Trophoblast cell (in vitro differentiated cells and primary cell): Measurements from ENCODE around the gene DNAH1.
A peak's percentile ranks its signal among the peaks of the same experiment; 100 is the strongest.

Experiments used
- DNase-seq, 2 donors: peaks; one replicate each; pipeline ENCODE4 v3.0.0-alpha.2; 2016
- H2AFZ ChIP-seq: 2 replicates; pipeline ENCODE4 v1.6.1; 2013; ENCODE audit warnings: low read length, moderate library complexity, mild to moderate bottlenecking; ENCODE audit not compliant: insufficient read depth, poor library complexity
- H2AK5ac ChIP-seq: 2 replicates; pipeline ENCODE4 v1.6.1; 2013; ENCODE audit warnings: mild to moderate bottlenecking, low read length
- H2BK120ac ChIP-seq: 2 replicates; pipeline ENCODE4 v1.6.1; 2013; ENCODE audit warnings: low read length, mild to moderate bottlenecking, moderate library complexity; ENCODE audit not compliant: insufficient read depth, poor library complexity
- H2BK12ac ChIP-seq: 2 replicates; pipeline ENCODE4 v1.6.1; 2013; ENCODE audit warnings: mild to moderate bottlenecking, low read length, moderate library complexity
- H2BK5ac ChIP-seq: 2 replicates; pipeline ENCODE4 v1.6.1; 2013; ENCODE audit warnings: low read length, low read depth, moderate library complexity, mild to moderate bottlenecking; ENCODE audit not compliant: poor library complexity
- H3K14ac ChIP-seq: 2 replicates; pipeline ENCODE4 v1.6.1; 2013; ENCODE audit warnings: mild to moderate bottlenecking, low read length
- H3K18ac ChIP-seq: 2 replicates; pipeline ENCODE4 v1.6.1; 2013; ENCODE audit warnings: mild to moderate bottlenecking, low read length
- H3K23ac ChIP-seq: 2 replicates; pipeline ENCODE4 v1.6.1; 2013; ENCODE audit warnings: low read length
- H3K27ac ChIP-seq: 2 replicates; pipeline ENCODE4 v1.5.1; 2013; ENCODE audit warnings: low read depth, mild to moderate bottlenecking, inconsistent platforms, low read length, moderate library complexity
- H3K27me3 ChIP-seq: 2 replicates; pipeline ENCODE4 v1.6.1; 2013; ENCODE audit warnings: inconsistent platforms, mild to moderate bottlenecking, low read length, moderate library complexity; ENCODE audit not compliant: insufficient read depth
- H3K36me3 ChIP-seq, 2 experiments: 1 replicate in 1 of 2; 2 replicates in 1 of 2; pipeline ENCODE4 v1.6.1; 2013; ENCODE audit warnings: low read length in 2 of 2, mild to moderate bottlenecking in 2 of 2, moderate library complexity in 1 of 2; ENCODE audit not compliant: insufficient read depth in 2 of 2, control insufficient read depth in 1 of 2
- H3K4ac ChIP-seq: 2 replicates; pipeline ENCODE4 v1.6.1; 2013; ENCODE audit warnings: low read depth, mild to moderate bottlenecking, low read length, moderate library complexity
- H3K4me1 ChIP-seq, 2 experiments: 1 replicate in 1 of 2; 2 replicates in 1 of 2; pipeline ENCODE4 v1.6.1; 2013; ENCODE audit warnings: low read length in 2 of 2, mild to moderate bottlenecking in 2 of 2, moderate library complexity in 1 of 2; ENCODE audit not compliant: insufficient read depth in 2 of 2, control insufficient read depth in 1 of 2
- H3K4me2 ChIP-seq: 2 replicates; pipeline ENCODE4 v1.6.1; 2013; ENCODE audit warnings: inconsistent platforms, mild to moderate bottlenecking, low read length, moderate library complexity
- H3K4me3 ChIP-seq: 2 replicates; pipeline ENCODE4 v1.5.1; 2013; ENCODE audit warnings: mild to moderate bottlenecking, low read depth, low read length, inconsistent platforms
- H3K79me1 ChIP-seq: one replicate; pipeline ENCODE4 v1.6.1; 2013; ENCODE audit warnings: low read length
- H3K79me2 ChIP-seq: 2 replicates; pipeline ENCODE4 v1.6.1; 2013; ENCODE audit warnings: low read length, mild to moderate bottlenecking; ENCODE audit not compliant: control insufficient read depth, insufficient read depth, poor library complexity
- H3K9ac ChIP-seq: 2 replicates; pipeline ENCODE4 v1.6.1; 2013; ENCODE audit warnings: mild to moderate bottlenecking, low read length
- H3K9me3 ChIP-seq: 2 replicates; pipeline ENCODE4 v1.6.1; 2013; ENCODE audit warnings: low read depth, mild to moderate bottlenecking, control low read depth, inconsistent platforms, low read length; ENCODE audit not compliant: insufficient read depth
- H4K12ac ChIP-seq: 2 replicates; pipeline ENCODE4 v1.6.1; 2013; ENCODE audit warnings: low read depth, mild to moderate bottlenecking, low read length, moderate library complexity
- H4K8ac ChIP-seq: 2 replicates; pipeline ENCODE4 v1.6.1; 2013; ENCODE audit warnings: low read depth, mild to moderate bottlenecking, low read length, moderate library complexity
- H4K91ac ChIP-seq: one replicate; pipeline ENCODE4 v1.6.1; 2013; ENCODE audit warnings: low read depth, mild to moderate bottlenecking, low read length, moderate library complexity
- WGBS: extraction: QIAGEN DNeasy Blood & Tissue Kit; methylation state at CpG from one replicate; pipeline ENCODE4 v1.1.7; 2013; ENCODE audit warnings: missing lambda C conversion rate; ENCODE audit not compliant: insufficient read length, insufficient coverage; ENCODE audit errors: extremely low coverage; 5-methylcytosine and 5-hydroxymethylcytosine counted together

Gene DNAH1

DNA sequence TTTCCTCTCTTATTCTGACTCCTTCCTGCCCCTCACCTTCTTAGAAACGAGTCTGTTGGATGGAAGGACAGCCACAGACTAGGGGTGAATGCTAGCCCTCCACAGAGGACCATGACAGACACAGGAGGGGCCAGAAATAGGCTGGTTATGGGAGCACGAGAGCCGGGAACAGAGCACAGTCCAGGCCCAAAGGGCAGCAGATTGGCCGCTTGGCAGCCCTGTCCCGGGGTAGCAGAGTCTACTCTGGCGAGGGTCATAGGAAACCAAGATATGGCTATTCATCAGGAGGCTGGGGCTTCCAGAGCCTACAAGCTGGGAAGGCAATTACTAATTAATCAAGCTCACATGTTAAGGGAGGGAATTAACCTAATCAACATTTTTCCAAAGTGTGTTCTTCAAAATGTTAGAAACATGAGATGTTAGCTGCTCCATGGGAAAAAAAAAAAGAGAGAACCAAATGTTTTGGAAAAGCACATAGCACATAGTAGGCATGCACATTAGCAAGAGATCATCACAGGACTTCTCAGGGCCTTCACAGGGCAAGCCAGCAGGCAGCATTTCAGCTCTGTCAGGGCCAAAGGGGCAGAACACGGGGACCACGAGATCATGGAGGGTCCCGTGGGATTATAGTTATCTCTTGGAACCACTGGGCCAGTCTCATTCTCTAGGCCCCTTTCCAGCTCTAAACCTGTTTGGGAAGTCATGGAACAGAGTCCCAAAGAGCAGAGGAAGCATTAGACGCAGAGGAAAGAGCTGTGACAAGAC lies 115.5 kb downstream of the DNAH1 start:
- Histone ChIP-seq H4K91ac (no peak overlapping the region), H3K27me3 (no peaks in the 10 kb centered on the region), H3K4ac (no peak overlapping the region), H3K4me1 (peaks cover 0 to 2% of the 10 kb centered on the region in 2 experiments), H3K27ac (no peak overlapping the region), H3K14ac (no peak overlapping the region), H4K8ac (no peak overlapping the region), H3K23ac (no peak overlapping the region), H3K36me3 (no peaks in the 10 kb centered on the region), H3K9me3 (no peaks in the 10 kb centered on the region), H3K4me3 (no peak overlapping the region), H3K9ac (no peak overlapping the region), H3K79me1 (no peaks in the 10 kb centered on the region), H2BK12ac (no peak overlapping the region), H2BK120ac (no peak overlapping the region), H3K79me2 (no peaks in the 10 kb centered on the region), H2AK5ac (no peak overlapping the region), H2AFZ (no peak overlapping the region), H3K18ac (no peak overlapping the region), H4K12ac (no peak overlapping the region), H2BK5ac (no peak overlapping the region), H3K4me2 (no peak overlapping the region)
- DNase-seq = no peak
- no CpG with 5 or more reads among the region's 10 CpGs for WGBS

DNA sequence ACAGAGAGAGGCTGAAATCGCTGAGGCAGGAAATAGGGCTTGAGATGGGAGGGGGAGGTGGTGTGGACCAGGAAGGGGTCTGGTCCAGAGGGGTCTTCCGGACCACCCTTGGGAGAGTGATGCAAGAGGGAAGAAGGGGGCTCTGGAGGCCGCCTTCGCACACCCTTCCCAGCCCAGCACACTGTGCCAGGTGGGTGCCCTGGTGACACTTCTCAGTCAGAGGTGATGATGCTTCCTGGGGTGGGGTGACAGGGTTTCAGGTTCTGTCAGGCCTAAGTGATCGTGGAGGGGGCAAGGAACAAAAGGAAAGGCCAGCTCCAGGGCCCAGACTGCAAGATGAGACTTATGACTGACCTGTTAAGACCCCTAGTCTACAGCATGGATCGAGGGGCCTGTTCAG lies 116.1 kb downstream of the DNAH1 start:
- Histone ChIP-seq H3K79me1 (no peaks in the 10 kb centered on the region), H2BK120ac (no peak overlapping the region), H3K23ac (no peak overlapping the region), H3K4ac (no peak overlapping the region), H2BK5ac (no peak overlapping the region), H2AFZ (no peak overlapping the region), H3K4me2 (no peak overlapping the region), H3K9ac (no peak overlapping the region), H3K4me1 (peaks cover 0 to 2% of the 10 kb centered on the region in 2 experiments), H4K91ac (no peak overlapping the region), H3K18ac (no peak overlapping the region), H4K8ac (no peak overlapping the region), H3K27me3 (no peaks in the 10 kb centered on the region), H3K79me2 (no peaks in the 10 kb centered on the region), H3K36me3 (no peaks in the 10 kb centered on the region), H3K27ac (no peak overlapping the region), H3K9me3 (no peaks in the 10 kb centered on the region), H2AK5ac (no peak overlapping the region), H3K4me3 (no peak overlapping the region), H3K14ac (peak overlapping the region; percentile 25), H2BK12ac (no peak overlapping the region), H4K12ac (no peak overlapping the region)
- DNase-seq = no peak
- no CpG with 5 or more reads among the region's 6 CpGs for WGBS

DNA sequence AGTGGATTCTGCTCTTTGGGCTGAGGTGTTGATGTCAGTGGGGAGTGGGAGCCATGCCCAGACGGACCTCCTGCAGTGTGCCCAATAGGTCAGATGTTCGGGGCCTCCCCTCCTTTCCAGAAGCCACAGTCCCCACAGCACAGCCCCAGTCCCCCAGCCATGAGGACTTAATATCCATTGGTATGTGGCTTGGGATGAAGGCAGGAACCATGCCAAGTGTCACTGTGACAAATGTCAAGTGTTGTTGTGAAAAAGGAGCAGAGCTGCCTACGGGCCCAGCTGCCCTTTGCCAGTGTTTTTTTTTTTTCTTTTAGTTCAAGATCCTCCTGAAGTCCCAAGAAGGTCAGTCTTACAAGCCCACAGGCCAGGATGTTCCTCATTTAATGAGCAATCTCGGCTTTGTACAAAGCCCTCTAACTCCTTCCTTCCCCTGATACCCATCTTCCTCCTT lies 116.6 kb downstream of the DNAH1 start:
- Histone ChIP-seq H3K4me2 (no peak overlapping the region), H4K12ac (no peak overlapping the region), H3K79me2 (no peaks in the 10 kb centered on the region), H3K14ac (no peak overlapping the region), H2BK12ac (no peak overlapping the region), H3K27ac (no peak overlapping the region), H4K8ac (no peak overlapping the region), H3K36me3 (no peaks in the 10 kb centered on the region), H3K4me3 (no peak overlapping the region), H3K18ac (no peak overlapping the region), H3K79me1 (no peaks in the 10 kb centered on the region), H3K9me3 (no peaks in the 10 kb centered on the region), H3K27me3 (no peaks in the 10 kb centered on the region), H3K23ac (no peak overlapping the region), H2BK120ac (no peak overlapping the region), H3K9ac (no peak overlapping the region), H2BK5ac (no peak overlapping the region), H2AFZ (no peak overlapping the region), H3K4ac (no peak overlapping the region), H2AK5ac (no peak overlapping the region), H3K4me1 (peaks cover 0 to 2% of the 10 kb centered on the region in 2 experiments), H4K91ac (no peak overlapping the region)
- DNase-seq = no peak
- no CpG with 5 or more reads among the region's 4 CpGs for WGBS

DNA sequence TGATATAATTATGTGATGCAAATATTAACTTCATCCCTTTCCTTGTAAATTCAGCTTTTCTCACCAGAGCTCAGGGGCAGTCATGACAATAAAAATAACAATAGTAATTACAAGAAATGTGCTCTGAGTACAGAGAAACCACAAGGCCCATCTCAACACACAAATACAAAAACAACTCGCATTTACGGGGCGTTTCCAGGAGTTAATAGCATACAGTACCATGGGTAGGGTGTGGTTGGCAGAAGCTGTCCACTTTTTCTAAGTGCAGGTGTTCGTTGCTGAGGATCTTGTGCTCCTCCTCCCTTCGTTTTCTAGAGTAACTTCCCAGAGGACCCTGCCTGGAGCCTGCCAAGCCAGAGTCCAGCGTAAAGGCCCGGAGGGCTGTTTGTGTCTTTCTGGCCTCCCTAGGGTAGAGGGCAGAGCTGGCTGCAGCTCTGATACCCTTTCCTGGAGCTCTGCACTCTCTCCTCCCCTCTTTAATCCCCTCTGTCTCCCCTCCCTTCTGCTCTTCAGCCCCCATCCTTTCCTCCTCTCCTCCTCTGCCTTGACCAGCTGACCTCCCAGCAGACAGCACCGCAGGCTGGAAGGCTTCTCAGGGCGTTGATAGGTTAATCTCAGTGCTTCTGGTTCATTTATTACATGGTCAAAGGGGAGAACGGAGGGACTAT lies 117.3 kb downstream of the DNAH1 start:
- no peak overlapping the region for H4K8ac ChIP-seq
- H3K27ac ChIP-seq = no peak overlapping the region
- no peak overlapping the region for H4K12ac ChIP-seq
- no peaks in the 10 kb centered on the region for H3K9me3 ChIP-seq
- H3K4me1 ChIP-seq = peaks cover 0 to 2% of the 10 kb centered on the region in 2 experiments
- H3K79me2 ChIP-seq = no peaks in the 10 kb centered on the region
- no CpG with 5 or more reads among the region's 10 CpGs for WGBS
- no peak overlapping the region for H3K14ac ChIP-seq
- no peak overlapping the region for H2BK5ac ChIP-seq
- no peak overlapping the region for H3K4me2 ChIP-seq
- no peaks in the 10 kb centered on the region for H3K27me3 ChIP-seq
- H2AK5ac ChIP-seq = no peak overlapping the region
- no peaks in the 10 kb centered on the region for H3K36me3 ChIP-seq
- DNase-seq = no peak
- no peak overlapping the region for H2AFZ ChIP-seq
- no peak overlapping the region for H3K18ac ChIP-seq
- no peaks in the 10 kb centered on the region for H3K79me1 ChIP-seq
- no peak overlapping the region for H3K9ac ChIP-seq
- H2BK12ac ChIP-seq = no peak overlapping the region
- no peak overlapping the region for H3K23ac ChIP-seq
- H2BK120ac ChIP-seq = no peak overlapping the region
- no peak overlapping the region for H3K4ac ChIP-seq
- no peak overlapping the region for H3K4me3 ChIP-seq
- no peak overlapping the region for H4K91ac ChIP-seq
